Upper lobe of left lung (tissue), 6 donors: ENCODE data around the gene ARAP2. TPM values are rescaled to one million over a fixed set of nuclear protein-coding genes. Genes with fewer than 3 reads are reported as not detected.

Experiments
- ATAC-seq, 2 donors: fragments of 200-7000 bp; cut with Tn5 transposase; one replicate each; pipeline ENCODE4 v1.9.1; 2022; ENCODE audit warnings: mild to moderate bottlenecking in 2 of 2, moderate library complexity in 2 of 2; ENCODE audit not compliant: low FRiP score in 2 of 2
- DNase-seq, 2 donors: peaks; one replicate each; pipeline ENCODE4 v3.0.0-alpha.2; 2019 to 2020
- H3K27ac ChIP-seq, 4 donors: fragments of 200-600 bp; sonication (generic); one replicate each; pipeline ENCODE4 v1.5.1; 2016 to 2019
- H3K27me3 ChIP-seq, 4 donors: fragments of 200-600 bp; sonication (generic); one replicate each; pipeline ENCODE4 v1.5.1; 2017 to 2019
- H3K36me3 ChIP-seq, 4 donors: fragments of 200-600 bp; sonication (generic); one replicate each; pipeline ENCODE4 v1.5.1; 2016 to 2019
- H3K4me1 ChIP-seq, 4 donors: fragments of 200-600 bp; sonication (generic); one replicate each; pipeline ENCODE4 v1.5.1; 2018 to 2019
- H3K4me3 ChIP-seq, 4 donors: fragments of 200-600 bp; sonication (generic); one replicate each; pipeline ENCODE4 v1.5.1; 2017 to 2019; ENCODE audit warnings: mild to moderate bottlenecking in 2 of 4, moderate library complexity in 1 of 4
- H3K9me3 ChIP-seq, 4 donors: fragments of 200-600 bp; sonication (generic); one replicate each; pipeline ENCODE4 v1.5.1; 2018 to 2019
- EP300 ChIP-seq, 4 donors: sonication (generic); formaldehyde crosslinking; IDR thresholded peaks; one replicate each; pipeline ENCODE4 v1.5.1; 2017; ENCODE audit warnings: antibody characterized with exemption in 4 of 4, control low read depth in 2 of 4
- POLR2A ChIP-seq, 4 donors: fragments of 450-650 bp; IDR thresholded peaks; one replicate each; pipeline ENCODE4 v1.5.1; 2016 to 2017; ENCODE audit warnings: antibody characterized with exemption in 4 of 4, mild to moderate bottlenecking in 2 of 4
- POLR2AphosphoS5 ChIP-seq, 2 donors: sonication (generic); formaldehyde crosslinking; IDR thresholded peaks; one replicate each; pipeline ENCODE4 v1.5.1; 2017; ENCODE audit warnings: antibody characterized with exemption in 2 of 2
- WGBS, 2 donors: methylation state at CpG; one replicate each; pipeline ENCODE4 v1.1.5; 2017 to 2018; 5-methylcytosine and 5-hydroxymethylcytosine counted together
- total RNA-seq, 6 donors: library from RNA; depleted of rRNA in 4 of 6; stranded (reverse); fragments of >200 nt in 4 of 6; gene quantifications; one replicate each; pipeline versions ENCODE4 v1.1.0 to v1.2.1, GENCODE V29; 2016 to 2021
- TF ChIP-seq, protein P1 (sequence below), 6 experiments: fragments of 450-650 bp in 4 of 6; fragments of 200-600 bp in 2 of 6; sonication (generic) in 2 of 6; IDR thresholded peaks; one replicate each; pipeline ENCODE4 v1.5.1; 2016 to 2019; ENCODE audit warnings: antibody characterized with exemption in 6 of 6
- donor health status: DM: no; HTN: no; CAD: no; lungs with moderate emphysema.
- donor health status: DM: no; HTN: yes; CAD: no; lungs with severe emphysema.

Gene ARAP2
- total RNA-seq, 6 donors from 2014 or later, result 35.6 to 270 (median 95.2) TPM

DNA sequence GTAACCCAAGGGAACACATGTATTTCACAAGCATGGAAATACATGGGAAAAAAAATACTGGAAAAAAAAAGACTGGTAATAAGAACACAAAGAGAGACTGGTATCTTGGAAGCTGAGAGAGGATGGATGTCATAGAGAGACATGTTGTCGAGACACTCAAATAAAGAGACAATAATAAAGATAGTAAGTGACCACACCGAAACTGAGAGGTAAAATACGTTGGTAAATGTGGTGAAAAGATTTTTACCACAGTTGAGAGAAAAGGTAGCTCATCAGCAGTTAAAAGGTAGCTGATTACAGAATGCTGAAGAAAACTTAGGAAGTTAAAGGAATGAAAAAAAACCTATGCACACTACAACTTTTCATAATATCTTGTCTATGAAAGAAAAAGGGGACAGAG, 81.1 kb downstream of the ARAP2 start:
- no peak overlapping the region for H3K27ac ChIP-seq
- 82 to 87% methylated on average over 3 of the region's 3 CpGs for WGBS, 2 donors
- no peaks in the 10 kb centered on the region for H3K27me3 ChIP-seq
- H3K4me3 ChIP-seq, result no peak overlapping the region
- no peaks in the 10 kb centered on the region for H3K4me1 ChIP-seq
- peaks cover 0 to 50% (median 3%) of the 10 kb centered on the region in 4 donors for H3K36me3 ChIP-seq
- no peak for DNase-seq
- no peak for ATAC-seq
- TF ChIP-seq POLR2A (IDR thresholded peaks at IDR 0.05), result no peak
- TF ChIP-seq, protein P1, sequence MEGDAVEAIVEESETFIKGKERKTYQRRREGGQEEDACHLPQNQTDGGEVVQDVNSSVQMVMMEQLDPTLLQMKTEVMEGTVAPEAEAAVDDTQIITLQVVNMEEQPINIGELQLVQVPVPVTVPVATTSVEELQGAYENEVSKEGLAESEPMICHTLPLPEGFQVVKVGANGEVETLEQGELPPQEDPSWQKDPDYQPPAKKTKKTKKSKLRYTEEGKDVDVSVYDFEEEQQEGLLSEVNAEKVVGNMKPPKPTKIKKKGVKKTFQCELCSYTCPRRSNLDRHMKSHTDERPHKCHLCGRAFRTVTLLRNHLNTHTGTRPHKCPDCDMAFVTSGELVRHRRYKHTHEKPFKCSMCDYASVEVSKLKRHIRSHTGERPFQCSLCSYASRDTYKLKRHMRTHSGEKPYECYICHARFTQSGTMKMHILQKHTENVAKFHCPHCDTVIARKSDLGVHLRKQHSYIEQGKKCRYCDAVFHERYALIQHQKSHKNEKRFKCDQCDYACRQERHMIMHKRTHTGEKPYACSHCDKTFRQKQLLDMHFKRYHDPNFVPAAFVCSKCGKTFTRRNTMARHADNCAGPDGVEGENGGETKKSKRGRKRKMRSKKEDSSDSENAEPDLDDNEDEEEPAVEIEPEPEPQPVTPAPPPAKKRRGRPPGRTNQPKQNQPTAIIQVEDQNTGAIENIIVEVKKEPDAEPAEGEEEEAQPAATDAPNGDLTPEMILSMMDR (IDR thresholded peaks at IDR 0.05), result no peak
- TF ChIP-seq EP300 (IDR thresholded peaks at IDR 0.05), result no peak
- TF ChIP-seq POLR2AphosphoS5 (IDR thresholded peaks at IDR 0.05), result no peak
- H3K9me3 ChIP-seq, result no peaks in the 10 kb centered on the region

DNA sequence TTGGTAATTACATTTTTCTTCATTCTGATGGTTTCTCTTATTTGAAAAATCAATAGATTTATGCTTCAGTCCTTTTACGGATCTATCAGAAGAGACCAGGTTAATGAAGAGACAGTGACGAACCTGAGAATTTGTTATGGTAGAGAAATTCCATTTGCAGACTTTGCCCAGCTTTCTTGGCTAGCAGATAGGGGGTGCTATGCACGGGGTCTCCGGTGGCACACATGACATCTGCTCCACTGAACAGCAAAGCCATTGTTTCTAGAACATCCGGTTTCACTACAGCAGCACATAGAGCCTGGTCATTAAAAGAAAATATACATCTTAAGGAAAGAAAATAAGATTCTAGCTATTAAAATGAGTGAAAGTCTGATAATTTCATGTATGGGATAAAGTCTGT, 85.1 kb downstream of the ARAP2 start:
- ATAC-seq (no peak), DNase-seq (no peak)
- H3K9me3 ChIP-seq, result no peaks in the 10 kb centered on the region
- TF ChIP-seq POLR2AphosphoS5 (IDR thresholded peaks at IDR 0.05) (no peak), POLR2A (IDR thresholded peaks at IDR 0.05) (no peak), EP300 (IDR thresholded peaks at IDR 0.05) (no peak)
- TF ChIP-seq, protein P1 (IDR thresholded peaks at IDR 0.05), result no peak
- 83 to 88% methylated on average over 5 of the region's 5 CpGs for WGBS, 2 donors
- no peaks in the 10 kb centered on the region for H3K27me3 ChIP-seq
- no peaks in the 10 kb centered on the region for H3K4me1 ChIP-seq
- no peak overlapping the region for H3K27ac ChIP-seq
- no peak overlapping the region for H3K4me3 ChIP-seq
- H3K36me3 ChIP-seq, result peaks cover 0 to 61% (median 3%) of the 10 kb centered on the region in 4 donors

DNA sequence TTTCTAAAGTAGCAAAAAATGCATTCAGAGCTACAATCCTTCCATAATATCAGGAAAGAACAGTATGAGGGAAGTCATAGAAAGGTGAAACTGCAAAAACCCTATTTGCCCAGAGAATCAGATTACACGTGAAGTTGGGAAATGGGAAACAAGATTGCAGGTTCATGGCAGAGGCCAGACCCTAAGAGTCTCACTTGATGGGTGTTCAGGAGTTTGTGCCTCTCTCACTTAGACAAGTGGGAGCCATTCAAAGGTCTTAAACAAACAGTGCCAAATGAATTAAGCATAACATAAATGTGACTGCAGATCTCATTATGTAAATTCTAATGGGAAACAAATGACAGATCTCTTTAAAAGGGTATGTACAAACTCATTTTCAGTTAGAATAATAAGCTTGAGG, 91.6 kb downstream of the ARAP2 start:
- WGBS, 2 donors, result 56 to 67% methylated on average over 1 of the region's 1 CpG
- Histone ChIP-seq H3K9me3 (no peaks in the 10 kb centered on the region), H3K27me3 (no peaks in the 10 kb centered on the region), H3K27ac (no peak overlapping the region), H3K4me3 (no peak overlapping the region), H3K4me1 (no peaks in the 10 kb centered on the region), H3K36me3 (peaks cover 0 to 23% (median under 1%) of the 10 kb centered on the region in 4 donors)
- ATAC-seq (no peak), DNase-seq (peak in 1 of 2 donors; percentile 24)
- TF ChIP-seq EP300 (IDR thresholded peaks at IDR 0.05), result no peak
- TF ChIP-seq POLR2AphosphoS5 (IDR thresholded peaks at IDR 0.05), result no peak
- no peak for TF ChIP-seq POLR2A (IDR thresholded peaks at IDR 0.05)
- TF ChIP-seq, protein P1 (IDR thresholded peaks at IDR 0.05), result no peak

DNA sequence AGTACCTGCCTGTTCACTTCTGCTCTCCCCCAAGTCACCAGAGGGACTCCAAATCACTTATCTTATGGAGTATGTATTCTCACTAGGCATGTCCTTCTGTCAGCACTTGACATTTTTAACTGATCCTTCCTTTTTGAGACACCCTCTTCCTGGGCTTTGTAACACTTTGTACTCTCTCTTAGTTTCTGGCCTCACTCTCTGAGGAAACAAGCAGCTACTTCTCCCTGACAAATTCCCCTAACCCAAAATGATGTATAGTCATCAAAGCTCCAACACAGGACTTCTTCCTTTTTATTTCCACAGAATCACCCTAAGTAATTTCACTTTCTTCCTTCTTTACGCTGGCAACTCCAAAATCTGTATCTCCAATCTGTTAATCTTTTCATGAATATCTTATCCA, 101.8 kb downstream of the ARAP2 start:
- Histone ChIP-seq H3K36me3 (peaks cover 3 to 12% (median 5%) of the 10 kb centered on the region in 4 donors), H3K4me3 (no peak overlapping the region), H3K4me1 (no peaks in the 10 kb centered on the region), H3K9me3 (no peaks in the 10 kb centered on the region), H3K27ac (no peak overlapping the region), H3K27me3 (no peaks in the 10 kb centered on the region)
- ATAC-seq (no peak), DNase-seq (no peak)
- TF ChIP-seq POLR2A (IDR thresholded peaks at IDR 0.05) (no peak), POLR2AphosphoS5 (IDR thresholded peaks at IDR 0.05) (no peak), EP300 (IDR thresholded peaks at IDR 0.05) (no peak)
- TF ChIP-seq, protein P1 (IDR thresholded peaks at IDR 0.05), result no peak
- WGBS, 2 donors, result 88 to 95% methylated on average over 1 of the region's 1 CpG

DNA sequence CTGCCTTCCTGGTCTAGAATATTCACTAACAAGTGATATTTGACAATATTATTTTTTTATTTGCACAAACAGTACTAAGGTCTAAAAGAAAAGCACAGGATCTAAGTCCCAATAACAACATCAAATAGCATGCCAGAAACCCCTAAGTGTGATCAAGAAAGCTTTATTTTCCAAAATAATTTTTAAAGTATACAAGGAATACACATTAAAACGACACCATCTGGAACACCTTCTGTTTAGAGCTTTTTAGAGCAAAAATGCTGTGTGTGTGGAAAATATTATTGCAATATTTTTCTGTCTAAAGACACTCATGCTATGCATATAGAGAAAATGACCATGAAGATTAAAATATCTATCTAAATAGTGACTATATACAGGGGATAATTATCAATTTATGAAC, 103.1 kb downstream of the ARAP2 start:
- Histone ChIP-seq H3K4me3 (no peak overlapping the region), H3K27me3 (no peaks in the 10 kb centered on the region), H3K4me1 (no peaks in the 10 kb centered on the region), H3K9me3 (no peaks in the 10 kb centered on the region), H3K27ac (no peak overlapping the region), H3K36me3 (peaks cover 0 to 6% (median 0%) of the 10 kb centered on the region in 4 donors)
- ATAC-seq, result no peak
- 83 to 87% methylated on average over 1 of the region's 1 CpG for WGBS, 2 donors
- no peak for DNase-seq
- TF ChIP-seq POLR2AphosphoS5 (IDR thresholded peaks at IDR 0.05), result no peak
- TF ChIP-seq, protein P1 (IDR thresholded peaks at IDR 0.05), result no peak
- no peak for TF ChIP-seq EP300 (IDR thresholded peaks at IDR 0.05)
- TF ChIP-seq POLR2A (IDR thresholded peaks at IDR 0.05), result no peak
